KOPT-K1 (cell line): ENCODE measurements around the gene CREBBP.
"Not testable (repeated sequence)": the region's sequence is repeated elsewhere in the genome, so short reads cannot be mapped to it uniquely, and the experiment has no call there.

Source experiments
- H3K27ac ChIP-seq: fragments of 200-600 bp; sonication (generic); 2 replicates; pipeline ENCODE4 v1.5.1; 2016; ENCODE audit warnings: antibody characterized with exemption, mild to moderate bottlenecking, low read depth, low read length; ENCODE audit not compliant: poor library complexity, severe bottlenecking
- H3K36me3 ChIP-seq: fragments of 200-600 bp; sonication (generic); 2 replicates; pipeline ENCODE4 v1.5.1; 2017; ENCODE audit warnings: antibody characterized with exemption, mild to moderate bottlenecking, low read length, moderate library complexity; ENCODE audit not compliant: insufficient read depth
- H3K9me3 ChIP-seq: fragments of 200-600 bp; sonication (generic); 2 replicates; pipeline ENCODE4 v1.5.1; 2017; ENCODE audit warnings: antibody characterized with exemption, low read length, mild to moderate bottlenecking; ENCODE audit not compliant: insufficient read depth, poor library complexity, severe bottlenecking

The CREBBP gene

DNA sequence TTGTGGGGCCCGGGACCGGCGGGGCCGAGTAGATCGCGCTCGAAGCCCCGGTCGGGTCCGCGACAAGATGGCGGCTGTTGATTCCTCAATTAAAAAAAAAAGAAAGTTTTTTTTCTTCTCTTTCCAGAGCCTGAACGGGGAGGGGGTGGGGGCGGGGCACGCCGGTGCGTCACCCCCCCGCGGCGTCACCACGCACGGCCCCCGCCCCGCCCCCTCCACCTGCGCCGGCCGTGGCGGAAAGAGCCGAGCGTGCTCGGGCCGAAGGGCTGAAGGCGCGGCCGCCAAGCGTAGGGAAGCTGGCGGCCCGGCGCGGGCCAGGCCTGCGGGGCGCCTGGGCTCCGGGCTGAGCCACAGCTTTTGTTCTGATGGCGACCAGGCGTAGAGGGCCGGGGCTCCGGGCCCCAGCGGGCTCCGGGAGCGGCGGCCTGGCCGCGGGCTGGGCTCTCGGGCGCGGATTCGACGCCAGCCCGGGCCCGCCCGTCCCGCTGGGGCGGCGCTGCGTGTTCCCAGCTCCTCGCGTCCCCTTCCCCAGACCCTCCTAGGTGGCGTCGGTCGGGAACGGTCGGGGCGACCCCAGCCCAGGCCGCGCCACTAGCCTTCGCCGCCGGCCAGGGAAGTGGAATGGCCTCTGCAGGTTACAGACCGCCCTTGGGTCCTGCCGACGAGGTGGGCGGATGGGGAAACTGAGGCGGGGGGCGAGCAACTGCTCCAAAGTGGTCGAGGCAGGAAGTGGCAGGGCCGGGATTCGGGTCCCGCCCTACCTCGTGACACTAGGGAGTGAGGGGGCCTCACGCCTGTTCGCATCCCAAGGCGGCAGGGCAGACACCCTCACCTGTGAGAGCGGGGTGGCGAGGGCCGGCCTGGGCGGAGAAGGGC is at the start of gene CREBBP:
TSS of gene CREBBP (minus strand) at position 91 of the 876 bp plus-strand sequence. CDS start 797 bp downstream, outside the sequence.
- peak within 1 kb of the TSS; percentile 58 for H3K27ac ChIP-seq

DNA sequence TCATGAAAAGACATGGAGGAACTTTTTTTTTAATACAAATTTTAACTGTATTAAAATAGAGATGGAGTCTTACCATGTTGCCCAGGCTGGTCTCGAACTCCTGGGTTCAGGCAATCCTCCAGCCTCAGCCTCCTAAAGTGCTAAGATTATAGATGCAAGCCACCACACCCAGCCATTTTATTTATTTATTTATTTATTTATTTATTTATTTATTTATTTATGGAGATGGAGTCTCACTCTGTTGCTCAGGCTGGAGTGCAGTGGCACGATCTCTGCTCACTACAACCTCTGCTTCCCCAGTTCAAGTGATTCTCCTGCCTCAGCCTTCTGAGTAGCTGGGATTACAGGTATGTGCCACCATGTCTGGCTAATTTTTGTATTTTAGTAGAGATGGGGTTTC is 46.6 kb upstream of the CREBBP start:
- H3K9me3 ChIP-seq, H3K27ac ChIP-seq, H3K36me3 ChIP-seq: not testable (repeated sequence)

More for the DNA sequence above, at the start of gene CREBBP:
- H3K36me3 ChIP-seq = peaks cover 4% of the 10 kb centered on the region; the same call in 1 of the 2 replicates
- H3K9me3 ChIP-seq = no peaks in the 10 kb centered on the region

GRCh38 chr16:3924763-3925162 is 44.2 kb upstream of the CREBBP start:
- H3K27ac ChIP-seq = no peak overlapping the region
- H3K36me3 ChIP-seq = no peaks in the 10 kb centered on the region
- peaks cover 11% of the 10 kb centered on the region for H3K9me3 ChIP-seq

DNA sequence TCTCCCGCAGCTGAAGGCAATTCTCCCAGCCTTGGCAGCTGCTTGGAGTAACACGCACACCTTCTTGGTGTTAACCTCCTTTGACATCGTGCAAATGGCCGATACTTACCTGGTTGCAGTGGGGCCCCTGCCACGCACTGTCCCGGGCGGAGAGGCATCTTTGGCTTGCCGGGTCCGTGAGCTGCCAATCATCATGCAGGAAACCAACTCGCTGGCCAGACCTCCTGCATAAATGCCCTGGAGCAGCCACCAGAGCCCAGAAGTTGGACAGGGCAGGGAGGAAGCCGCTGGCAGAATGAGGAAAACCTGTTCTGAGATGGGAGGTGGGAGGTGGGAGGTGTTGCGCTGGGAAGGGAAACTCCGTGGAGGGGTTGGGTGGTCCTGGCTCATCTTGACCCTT is 41.7 kb upstream of the CREBBP start:
- Histone ChIP-seq H3K27ac (no peak overlapping the region), H3K36me3 (no peaks in the 10 kb centered on the region), H3K9me3 (peaks cover 26% of the 10 kb centered on the region)

DNA sequence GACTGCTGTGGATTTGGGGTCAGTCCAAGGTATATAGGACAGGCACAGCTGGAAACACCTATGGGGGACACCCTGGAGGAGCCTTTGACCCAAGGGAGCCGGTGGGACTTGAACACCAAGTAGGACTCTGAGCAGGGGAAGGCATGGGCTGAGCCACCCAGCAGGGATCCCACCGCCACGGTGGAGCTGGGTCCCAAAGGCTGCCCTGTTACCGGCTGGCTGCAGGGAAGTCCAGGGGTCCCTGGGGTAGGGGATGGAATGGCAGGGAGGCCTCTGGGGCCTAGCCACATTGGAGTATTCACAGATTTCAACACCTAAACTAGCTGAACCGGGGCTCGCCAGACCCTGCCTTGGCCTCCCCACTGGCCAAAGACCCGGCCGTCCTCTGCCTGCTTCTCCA is 39.7 kb upstream of the CREBBP start:
- peaks cover 33% of the 10 kb centered on the region for H3K9me3 ChIP-seq
- H3K27ac ChIP-seq = no peak overlapping the region
- no peaks in the 10 kb centered on the region for H3K36me3 ChIP-seq

DNA sequence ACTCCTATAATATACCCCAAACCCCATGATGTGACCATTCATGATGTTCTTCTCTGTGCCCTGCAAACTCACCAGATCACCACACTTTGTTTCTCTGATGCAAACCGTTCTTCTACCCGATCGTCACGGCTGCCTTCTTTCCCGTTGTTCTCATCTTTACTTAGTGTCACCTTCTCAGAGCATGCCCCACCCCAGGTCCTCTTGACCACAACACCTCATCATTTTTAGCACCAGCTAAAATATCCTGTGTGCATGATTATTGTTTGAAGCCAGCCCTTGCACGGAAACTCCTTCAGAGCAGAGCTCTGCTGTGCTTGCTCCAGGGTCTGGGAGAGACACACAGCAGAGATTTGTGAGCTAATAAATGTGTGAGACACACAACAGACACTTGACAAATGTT is 38.9 kb upstream of the CREBBP start:
- no peaks in the 10 kb centered on the region for H3K36me3 ChIP-seq
- H3K9me3 ChIP-seq = peaks cover 33% of the 10 kb centered on the region
- H3K27ac ChIP-seq = no peak overlapping the region

DNA sequence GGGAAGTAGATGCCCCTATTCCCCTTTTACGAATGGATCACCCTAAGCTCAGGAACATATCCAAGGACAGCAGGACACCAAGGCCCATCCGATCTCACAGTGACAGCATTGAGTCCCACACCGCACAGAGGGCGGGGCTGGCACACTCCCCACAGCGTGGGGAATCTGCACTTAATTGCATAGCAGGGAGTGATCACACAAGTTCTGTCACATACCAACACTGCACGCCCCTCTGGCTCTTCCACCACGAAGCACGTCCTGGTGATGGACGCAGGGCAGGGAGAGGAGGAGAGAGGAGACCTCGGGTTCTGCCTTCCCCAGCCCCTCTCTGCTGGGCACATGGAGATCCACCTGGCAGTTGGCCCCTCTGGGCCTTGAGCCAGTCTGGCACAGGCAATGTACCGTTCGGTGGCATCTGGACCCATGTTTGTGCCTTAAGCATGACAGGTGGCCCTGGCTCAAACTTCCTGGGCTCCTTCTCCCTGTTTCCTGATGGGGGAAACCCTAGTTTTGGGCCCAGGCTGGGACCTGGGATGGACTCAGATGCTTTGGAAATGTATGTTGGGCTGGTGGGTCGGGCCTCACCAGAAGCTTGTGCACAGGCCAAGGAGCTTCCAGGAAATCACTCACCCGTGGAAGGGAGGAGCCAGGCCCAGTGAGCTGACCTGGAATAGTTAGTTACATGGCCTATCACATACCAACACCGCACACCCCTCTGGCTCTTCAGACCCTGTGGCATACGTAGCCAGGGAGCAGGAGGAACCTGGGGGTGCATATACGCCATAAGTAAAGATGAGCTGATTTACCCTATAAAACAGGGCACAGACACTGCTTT is 35.1 kb upstream of the CREBBP start:
- no peak overlapping the region for H3K27ac ChIP-seq
- peaks cover 31% of the 10 kb centered on the region for H3K9me3 ChIP-seq
- H3K36me3 ChIP-seq = no peaks in the 10 kb centered on the region

DNA sequence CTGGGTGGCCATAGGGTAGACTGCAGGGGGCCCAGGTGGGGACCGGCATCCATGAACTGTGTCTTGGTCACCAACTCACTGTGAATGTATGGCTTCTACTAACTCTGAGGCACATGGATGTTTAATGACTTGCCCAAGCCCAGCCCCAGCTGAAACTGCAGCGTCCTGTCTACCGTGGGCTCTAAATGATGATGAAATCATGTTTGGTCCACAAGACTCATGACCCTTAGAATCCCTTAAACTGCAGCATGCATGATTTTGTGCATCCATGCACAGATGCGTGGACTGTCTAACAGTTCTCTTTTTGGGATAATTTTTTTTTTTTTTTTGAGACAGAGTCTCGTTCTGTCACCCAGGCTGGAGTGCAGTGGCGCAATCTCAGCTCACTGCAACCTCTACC is 32.4 kb upstream of the CREBBP start:
- Histone ChIP-seq H3K27ac (no peak overlapping the region), H3K9me3 (peaks cover 12% of the 10 kb centered on the region), H3K36me3 (no peaks in the 10 kb centered on the region)

DNA sequence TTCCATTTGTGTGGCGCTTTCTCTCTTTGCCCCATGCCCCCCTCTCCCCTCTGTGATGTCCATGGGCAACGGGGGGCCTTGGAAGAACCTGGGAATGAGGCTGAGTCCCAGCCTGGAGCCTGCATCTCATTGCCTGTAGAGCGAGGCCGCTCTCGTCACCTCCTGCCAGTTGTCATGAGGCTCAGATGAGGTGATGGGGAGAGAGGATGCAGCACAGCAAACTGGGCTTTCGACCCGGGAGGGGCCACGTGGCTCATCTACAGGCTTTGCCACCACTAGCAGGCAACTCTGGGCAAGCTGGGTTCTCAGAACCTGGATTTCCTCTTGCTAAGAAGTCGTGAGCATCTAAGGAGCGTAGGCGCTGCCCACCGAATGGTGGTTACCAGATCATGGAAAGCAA is 31.9 kb upstream of the CREBBP start:
- Histone ChIP-seq H3K9me3 (peaks cover 9% of the 10 kb centered on the region), H3K27ac (no peak overlapping the region)

DNA sequence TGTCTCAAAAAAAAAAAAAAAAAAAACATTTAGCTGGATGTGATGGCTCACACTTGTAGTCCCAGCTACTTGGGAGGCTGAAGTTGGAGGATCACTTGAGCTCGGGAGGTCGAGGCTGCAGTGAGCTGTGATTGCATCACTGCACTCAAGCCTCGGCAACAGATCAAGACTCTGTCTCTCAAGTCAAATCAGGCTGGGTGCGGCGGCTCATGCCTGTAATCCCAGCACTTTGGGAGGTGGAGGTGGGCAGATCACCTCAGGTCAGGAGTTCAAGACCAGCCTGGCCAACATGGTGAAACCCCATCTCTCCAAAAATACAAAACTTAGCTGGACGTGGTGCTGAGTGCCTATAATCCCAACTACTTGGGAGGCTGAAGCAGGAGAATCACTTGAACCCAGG is 31.2 kb upstream of the CREBBP start:
- H3K27ac ChIP-seq, H3K36me3 ChIP-seq, H3K9me3 ChIP-seq: not testable (repeated sequence)

More for the DNA sequence above, 31.9 kb upstream of the CREBBP start:
- no peaks in the 10 kb centered on the region for H3K36me3 ChIP-seq

DNA sequence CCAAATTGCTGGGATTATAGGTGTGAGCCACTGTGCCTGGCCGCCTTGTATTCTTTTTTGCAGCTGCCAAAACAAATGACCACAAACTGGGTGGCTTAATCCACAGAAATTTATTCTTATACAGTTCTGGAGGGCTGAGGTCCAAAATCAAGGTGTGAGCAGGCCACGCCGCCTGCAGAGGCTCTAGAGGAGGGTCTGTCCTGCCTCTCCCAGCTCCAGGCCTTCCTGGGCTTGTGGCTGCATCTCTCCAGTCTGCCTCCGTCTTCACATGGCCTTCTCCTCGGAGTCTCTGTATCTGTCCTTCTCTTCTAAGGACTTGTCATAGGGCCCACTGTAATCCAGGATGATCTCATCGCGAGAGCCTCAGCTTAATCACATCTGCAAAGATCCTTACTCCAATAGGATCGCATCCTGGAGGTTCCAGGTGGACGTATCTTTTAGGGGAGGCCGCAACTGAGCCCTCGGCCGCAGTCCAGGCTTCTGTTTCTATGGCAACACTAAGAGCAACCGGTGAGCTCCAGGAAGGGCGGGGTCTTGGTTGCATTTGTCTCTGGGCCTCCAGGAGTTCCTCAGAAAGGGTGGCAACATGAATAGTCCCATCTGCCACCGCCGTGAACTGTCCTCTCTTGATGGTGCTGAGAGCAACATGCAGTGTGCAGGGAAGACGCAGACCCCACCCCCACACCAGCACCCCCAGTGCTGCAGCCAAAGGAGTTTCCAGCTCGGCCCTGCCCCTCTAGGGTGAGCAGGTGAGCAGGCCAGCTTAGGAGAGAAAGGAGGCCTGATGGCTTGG is 29.5 kb upstream of the CREBBP start:
- Histone ChIP-seq H3K27ac (no peak overlapping the region), H3K9me3 (no peaks in the 10 kb centered on the region), H3K36me3 (no peaks in the 10 kb centered on the region)

DNA sequence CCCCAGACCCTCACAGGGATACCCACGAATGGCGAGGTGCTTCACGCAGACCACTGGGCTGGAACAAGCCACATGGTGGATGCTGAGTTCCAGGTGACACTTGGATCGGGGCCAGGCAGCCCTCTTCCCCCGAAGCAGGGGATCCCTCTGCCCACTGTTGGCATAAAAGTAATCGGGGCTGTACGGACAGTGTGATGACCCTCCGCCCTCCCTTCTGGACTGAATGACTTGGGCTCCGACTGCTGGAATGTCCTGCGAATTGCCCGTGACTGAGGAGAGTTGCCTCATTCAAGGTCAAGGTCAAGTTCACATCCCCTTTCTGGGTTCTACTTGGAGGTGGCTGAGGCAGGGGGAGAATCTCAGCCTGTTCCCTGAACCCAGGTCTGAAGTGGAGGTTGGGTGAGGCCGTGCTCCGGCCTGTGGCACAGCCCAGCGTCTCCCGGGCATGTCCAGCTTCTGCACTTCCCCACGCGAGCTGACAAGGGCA is 28.5 kb upstream of the CREBBP start:
- H3K27ac ChIP-seq = no peak overlapping the region
- no peaks in the 10 kb centered on the region for H3K9me3 ChIP-seq
- no peaks in the 10 kb centered on the region for H3K36me3 ChIP-seq

DNA sequence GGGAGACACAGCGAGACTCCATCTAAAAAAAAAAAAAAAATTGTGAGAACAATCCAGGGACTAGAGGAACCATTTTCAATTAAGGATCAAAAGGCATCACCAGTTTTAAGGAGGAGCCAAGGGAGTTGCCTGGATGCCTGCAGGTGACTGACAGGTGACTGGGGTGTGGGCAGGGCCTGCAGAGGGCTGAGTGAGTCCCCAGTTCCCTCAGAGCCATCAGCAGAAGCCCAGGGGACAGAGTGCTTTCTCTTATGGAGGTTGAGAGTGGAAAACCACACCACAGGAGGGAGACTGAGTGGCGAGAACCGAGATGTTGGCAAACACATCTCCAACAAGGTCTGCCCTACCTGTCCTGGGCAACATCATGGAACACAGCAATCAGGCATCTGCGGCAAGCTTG is 27.1 kb upstream of the CREBBP start:
- H3K9me3 ChIP-seq = no peaks in the 10 kb centered on the region
- H3K27ac ChIP-seq = no peak overlapping the region
- H3K36me3 ChIP-seq = no peaks in the 10 kb centered on the region

DNA sequence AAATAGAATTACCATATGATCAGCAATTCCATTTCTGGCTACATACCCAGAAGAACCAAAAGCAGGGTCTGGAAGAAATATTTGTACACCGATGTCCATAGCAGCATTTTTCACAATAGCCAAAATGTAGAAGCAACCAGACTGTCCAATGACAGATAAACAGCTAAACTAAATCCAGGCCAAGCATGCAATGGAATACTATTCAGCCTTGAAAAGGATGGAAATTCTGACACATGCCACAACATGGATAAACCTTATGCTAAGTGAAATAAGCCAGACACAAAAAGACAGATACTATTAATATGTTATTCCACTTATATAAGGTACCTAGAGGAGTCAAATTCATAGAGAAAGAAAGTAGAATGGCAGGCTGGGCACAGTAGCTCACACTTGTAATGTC is 25.9 kb upstream of the CREBBP start:
- no peaks in the 10 kb centered on the region for H3K9me3 ChIP-seq
- no peaks in the 10 kb centered on the region for H3K36me3 ChIP-seq
- H3K27ac ChIP-seq = no peak overlapping the region

DNA sequence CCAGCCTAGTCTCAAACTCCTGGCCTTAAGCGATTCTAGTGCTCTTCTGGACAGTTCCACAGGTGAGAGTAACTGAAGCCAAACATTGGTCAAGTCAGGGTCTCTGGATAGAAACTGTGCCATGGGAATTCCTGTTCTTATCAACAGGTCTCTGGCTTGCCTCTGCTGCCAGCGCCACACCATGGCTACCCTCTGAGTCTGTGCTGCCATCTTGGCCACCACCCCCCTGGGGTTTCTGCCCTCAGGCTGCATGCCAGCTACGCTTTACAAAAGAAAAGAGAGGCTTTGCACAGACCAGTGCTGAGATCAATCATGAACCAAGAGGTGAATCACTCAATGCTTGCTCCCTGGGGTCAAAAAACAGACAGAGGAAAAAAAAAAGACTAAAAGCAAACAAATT is 24.4 kb upstream of the CREBBP start:
- no peaks in the 10 kb centered on the region for H3K36me3 ChIP-seq
- H3K27ac ChIP-seq = no peak overlapping the region
- no peaks in the 10 kb centered on the region for H3K9me3 ChIP-seq
